Coronary artery (tissue), 2 donors: ENCODE results near the gene CHN2.

ENCODE experiments used
- DNase-seq: peaks from one replicate; pipeline ENCODE4 v3.0.0-alpha.2; 2017; ENCODE audit warnings: low spot score
- H3K27ac ChIP-seq, 2 donors: fragments of 200-600 bp; sonication (generic); one replicate each; pipeline ENCODE4 v1.5.1; 2016 to 2019
- H3K4me3 ChIP-seq: fragments of 200-600 bp; sonication (generic); 2 replicates; pipeline ENCODE4 v1.5.1; 2016; ENCODE audit warnings: mild to moderate bottlenecking, moderate library complexity
- CTCF ChIP-seq: fragments of 200-600 bp; sonication (generic); IDR thresholded peaks from one replicate; pipeline ENCODE4 v1.5.1; 2019; ENCODE audit warnings: antibody characterized with exemption

CHN2 gene

GRCh38 chr7:29340696-29341095, 146.1 kb downstream of the CHN2 start:
- H3K4me3 ChIP-seq: no peak overlapping the region
- H3K27ac ChIP-seq: no peak overlapping the region
- DNase-seq: no peak
- no peak for TF ChIP-seq CTCF

- DNase-seq: no peak
- H3K4me3 ChIP-seq: no peak overlapping the region
- TF ChIP-seq CTCF: no peak
- H3K27ac ChIP-seq: no peak overlapping the region
Observed at GRCh38 chr7:29341156-29341555, 146.6 kb downstream of the CHN2 start.

GRCh38 chr7:29342761-29343160, 148.2 kb downstream of the CHN2 start:
- no peak for TF ChIP-seq CTCF
- no peak overlapping the region for H3K4me3 ChIP-seq
- no peak overlapping the region for H3K27ac ChIP-seq
- no peak for DNase-seq

- no peak for TF ChIP-seq CTCF
- H3K27ac ChIP-seq: no peak overlapping the region
- DNase-seq: no peak
Observed at GRCh38 chr7:29343399-29343798, 148.8 kb downstream of the CHN2 start.

GRCh38 chr7:29344334-29344978, 149.9 kb downstream of the CHN2 start:
- TF ChIP-seq CTCF: no peak
- H3K27ac ChIP-seq: no peak overlapping the region
- H3K4me3 ChIP-seq: no peak overlapping the region
- no peak for DNase-seq

More at GRCh38 chr7:29343399-29343798, 148.8 kb downstream of the CHN2 start:
- H3K4me3 ChIP-seq: no peak overlapping the region

GRCh38 chr7:29345590-29345989, 151.0 kb downstream of the CHN2 start:
- no peak overlapping the region for H3K4me3 ChIP-seq
- no peak for DNase-seq
- no peak overlapping the region for H3K27ac ChIP-seq
- no peak for TF ChIP-seq CTCF

GRCh38 chr7:29346231-29346978, 151.8 kb downstream of the CHN2 start:
- Histone ChIP-seq H3K27ac (no peak overlapping the region), H3K4me3 (no peak overlapping the region)
- no peak for TF ChIP-seq CTCF
- no peak for DNase-seq
